Mesangial cell (primary cell): ENCODE measurements around the gene LCE3C. TPM values are rescaled to one million over a fixed set of nuclear protein-coding genes. Genes with fewer than 3 reads are reported as not detected.

Experiments used
- total RNA-seq: library from RNA; depleted of rRNA; stranded (reverse); fragments of >200 nt; gene quantifications from 2 replicates; pipeline ENCODE4 v1.2.3, GENCODE V29; 2015

The LCE3C gene, protein sequence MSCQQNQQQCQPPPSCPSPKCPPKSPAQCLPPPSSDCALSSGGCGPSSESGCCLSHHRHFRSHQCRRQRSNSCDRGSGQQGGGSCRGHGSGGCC
- total RNA-seq: not detected in 2 replicates

DNA sequence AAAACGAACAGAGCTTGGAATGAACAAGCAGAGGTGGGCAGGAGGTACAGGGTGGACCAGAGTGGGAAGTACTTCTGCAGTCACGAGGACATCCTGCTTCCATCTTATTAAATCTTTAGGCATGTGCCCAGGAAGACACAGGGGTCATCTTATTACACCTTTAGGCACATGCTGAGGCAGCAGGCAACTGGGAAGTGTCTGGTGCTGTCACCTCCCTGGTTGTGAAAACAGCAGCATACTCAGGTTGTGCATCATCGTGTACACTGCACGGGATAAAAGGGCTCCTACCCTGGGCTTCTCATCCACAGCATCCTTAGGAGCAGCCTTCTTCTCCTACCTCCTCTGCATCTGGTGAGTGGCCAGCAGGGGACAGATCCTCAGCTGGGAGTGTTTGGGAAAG, at the start of gene LCE3C:
Gene LCE3C, plus strand, starts transcription at position 301 of the 400 bp plus-strand sequence. CDS start 498 bp downstream, outside the sequence.

DNA sequence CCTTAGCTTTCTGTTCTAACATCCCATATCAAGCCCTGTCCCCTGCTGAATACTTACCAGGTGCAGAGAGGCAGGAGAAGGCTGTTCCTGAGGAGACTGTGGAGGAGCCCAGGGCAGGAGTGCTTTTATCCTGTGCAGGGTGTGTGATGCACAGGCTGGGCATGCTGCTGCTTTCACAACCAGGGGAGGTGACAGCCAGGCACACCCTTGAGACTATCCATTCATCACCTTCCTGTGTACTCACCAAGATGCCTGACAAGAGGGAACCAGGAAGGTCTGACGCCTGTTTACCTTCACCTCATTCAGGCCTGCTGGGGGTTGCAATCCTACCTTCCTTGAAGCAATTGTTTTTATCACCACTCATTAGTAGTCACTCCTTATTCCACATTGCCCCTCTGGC, 33.4 kb upstream of the LCE3C start, which contains the start of gene LCE3E:
Gene LCE3E, minus strand, starts transcription at position 100 of the 400 bp plus-strand sequence. CDS start 572 bp downstream, outside the sequence.

DNA sequence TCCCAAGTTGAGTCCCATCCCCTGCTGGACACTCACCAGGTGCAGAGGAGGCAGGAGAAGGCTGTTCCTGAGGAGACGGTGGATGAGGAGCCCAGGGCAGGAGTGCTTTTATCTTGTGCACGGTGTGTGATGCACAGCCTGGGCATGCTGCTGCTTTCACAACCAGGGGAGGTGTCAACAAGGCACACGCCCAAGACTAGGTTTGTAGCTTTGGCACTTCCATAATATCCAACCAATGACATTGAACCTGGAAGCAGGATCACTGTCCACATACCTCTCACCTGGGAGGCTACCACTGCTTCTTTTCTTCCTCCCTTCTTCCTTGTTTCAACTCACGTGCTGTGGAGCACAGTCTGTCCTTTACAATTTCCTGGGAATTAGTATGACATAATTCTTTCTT, 19.6 kb upstream of the LCE3C start, which contains the start of gene LCE3D:
Gene LCE3D, minus strand, starts transcription at position 84 of the 400 bp plus-strand sequence. CDS start 580 bp downstream, outside the sequence.

DNA sequence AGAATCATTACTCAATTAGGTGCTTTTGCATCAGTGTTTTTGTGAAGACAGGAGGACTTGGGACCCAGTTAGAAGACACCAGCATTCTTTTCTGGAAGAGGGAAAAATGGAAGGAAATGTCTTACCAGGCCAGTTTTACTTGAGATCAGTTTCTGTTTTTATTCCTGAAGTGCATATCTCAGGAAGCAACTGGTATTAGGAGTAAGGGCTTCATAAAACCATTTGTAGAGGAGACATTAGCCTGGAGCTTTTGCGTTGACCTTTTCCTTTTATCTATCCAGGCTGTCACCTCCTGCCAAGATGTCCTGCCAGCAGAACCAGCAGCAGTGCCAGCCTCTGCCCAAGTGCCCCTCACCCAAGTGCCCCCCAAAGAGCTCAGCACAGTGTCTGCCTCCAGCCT, 13.5 kb downstream of the LCE3C start, which contains the start of gene LCE3B:
Gene LCE3B, plus strand, starts transcription at position 301 of the 400 bp plus-strand sequence. Its CDS starts 0 bp downstream, at position 301.

DNA sequence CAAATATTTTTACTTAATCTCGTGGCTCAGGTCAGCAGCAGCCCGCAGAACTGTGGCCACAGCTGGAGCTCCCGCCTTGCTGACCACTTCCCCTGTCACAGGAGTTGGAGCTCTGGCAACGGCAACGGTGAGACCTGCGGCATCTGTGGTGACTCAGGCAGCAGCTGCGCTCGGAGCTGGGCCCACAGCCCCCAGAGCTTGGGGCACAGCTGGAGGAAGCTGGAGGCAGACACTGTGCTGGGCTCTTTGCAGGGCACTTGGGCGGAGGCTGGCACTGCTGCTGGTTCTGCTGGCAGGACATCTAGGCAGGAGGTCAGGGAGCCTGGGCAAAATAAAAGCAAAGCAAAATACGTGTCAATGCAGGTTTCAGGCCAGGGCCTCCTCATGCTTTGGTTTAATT, 22.8 kb downstream of the LCE3C start, which contains the start of gene LCE3A:
Gene LCE3A, minus strand, starts transcription at position 301 of the 400 bp plus-strand sequence. Its CDS starts 0 bp downstream, at position 301.

Other genes with a start within 250 kb of the LCE3C start
- not detected in 2 replicates for gene FLG2, start 240.2 kb upstream of the LCE3C start, total RNA-seq
- gene CRNN, start 186.0 kb upstream of the LCE3C start, total RNA-seq: not detected in 2 replicates
- gene LCE5A, start 89.4 kb upstream of the LCE3C start, total RNA-seq: not detected in 2 replicates
- gene CRCT1, start 85.8 kb upstream of the LCE3C start, total RNA-seq: not detected in 2 replicates
- gene LCE3E, start 33.5 kb upstream of the LCE3C start, total RNA-seq: not detected in 2 replicates
- gene LCE3D, start 19.7 kb upstream of the LCE3C start, total RNA-seq: not detected in 2 replicates
- not detected in 2 replicates for gene LCE3B, start 13.6 kb downstream of the LCE3C start, total RNA-seq
- gene LCE3A, start 22.9 kb downstream of the LCE3C start, total RNA-seq: not detected in 2 replicates
- not detected in 2 replicates for gene LCE2D, start 63.1 kb downstream of the LCE3C start, total RNA-seq
- gene LCE2C, start 75.0 kb downstream of the LCE3C start, total RNA-seq: not detected in 2 replicates
- not detected in 2 replicates for gene LCE2B, start 85.9 kb downstream of the LCE3C start, total RNA-seq
- gene LCE2A, start 98.1 kb downstream of the LCE3C start, total RNA-seq: not detected in 2 replicates
- gene LCE4A, start 107.9 kb downstream of the LCE3C start, total RNA-seq: not detected in 2 replicates
- gene KPRP, start 157.8 kb downstream of the LCE3C start, total RNA-seq: not detected in 2 replicates
- gene LCE1F, start 174.9 kb downstream of the LCE3C start, total RNA-seq: not detected in 2 replicates
- not detected in 2 replicates for gene LCE1E, start 186.0 kb downstream of the LCE3C start, total RNA-seq
- not detected in 2 replicates for gene LCE1D, start 196.5 kb downstream of the LCE3C start, total RNA-seq
- not detected in 2 replicates for gene LCE1C, start 206.4 kb downstream of the LCE3C start, total RNA-seq
- not detected in 2 replicates for gene LCE1B, start 211.7 kb downstream of the LCE3C start, total RNA-seq
- not detected in 2 replicates for gene LCE1A, start 227.2 kb downstream of the LCE3C start, total RNA-seq
- not detected in 2 replicates for gene LCE6A, start 242.6 kb downstream of the LCE3C start, total RNA-seq